Stimulated activated CD8-positive, alpha-beta memory T cell treated with anti-CD3 and anti-CD28 coated beads, Interleukin-2, amount 100 ng/mL, for 48 hours (primary cell): Measurements from ENCODE around the gene GNB5.
"Not testable (repeated sequence)": the region's sequence is repeated elsewhere in the genome, so short reads cannot be mapped to it uniquely, and the experiment has no call there.

Source experiments
- DNase-seq, 2 donors: peaks; one replicate each; pipeline ENCODE4 v3.0.0-alpha.2; 2020; ENCODE audit warnings: low read depth in 2 of 2

GNB5 gene

DNA sequence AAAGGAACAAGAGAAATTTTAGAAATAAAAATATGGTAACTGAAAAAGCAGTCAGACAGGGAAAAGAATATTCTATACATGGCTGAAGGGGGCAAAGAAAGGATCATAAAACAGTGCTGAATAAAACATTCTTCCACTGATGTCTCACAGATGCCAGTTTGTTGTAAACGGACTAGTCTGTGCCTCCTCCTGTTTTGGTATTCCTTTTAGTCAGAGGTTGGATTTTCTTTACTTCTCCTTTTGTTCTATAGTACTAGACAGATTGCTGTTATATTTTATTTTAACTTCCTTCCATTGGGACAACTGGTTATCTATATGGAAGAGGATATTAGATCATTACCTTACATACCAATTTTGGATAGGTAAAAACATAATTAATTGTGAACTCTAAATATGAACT, 16.0 kb upstream of the GNB5 start:
- no peak for DNase-seq

DNA sequence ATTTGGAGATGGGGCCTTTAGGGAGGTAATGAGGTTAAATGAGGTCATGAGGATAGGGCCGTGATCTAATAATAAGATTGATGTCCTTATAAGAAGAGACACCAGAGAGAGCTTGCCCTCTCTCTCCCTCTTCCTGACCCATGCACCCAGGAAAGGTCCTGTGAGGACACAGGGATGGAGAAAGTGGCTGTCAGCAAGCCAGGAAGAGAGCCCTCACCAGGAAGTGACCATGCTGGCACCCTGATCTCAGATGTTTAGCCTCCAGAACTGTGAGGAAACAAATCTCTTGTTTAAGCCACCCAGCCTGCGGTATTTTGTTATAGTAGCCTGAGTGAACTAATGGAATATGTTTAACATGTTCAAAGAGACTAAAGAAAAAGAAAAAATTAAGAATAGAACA, 15.3 kb upstream of the GNB5 start:
- DNase-seq, result no peak

DNA sequence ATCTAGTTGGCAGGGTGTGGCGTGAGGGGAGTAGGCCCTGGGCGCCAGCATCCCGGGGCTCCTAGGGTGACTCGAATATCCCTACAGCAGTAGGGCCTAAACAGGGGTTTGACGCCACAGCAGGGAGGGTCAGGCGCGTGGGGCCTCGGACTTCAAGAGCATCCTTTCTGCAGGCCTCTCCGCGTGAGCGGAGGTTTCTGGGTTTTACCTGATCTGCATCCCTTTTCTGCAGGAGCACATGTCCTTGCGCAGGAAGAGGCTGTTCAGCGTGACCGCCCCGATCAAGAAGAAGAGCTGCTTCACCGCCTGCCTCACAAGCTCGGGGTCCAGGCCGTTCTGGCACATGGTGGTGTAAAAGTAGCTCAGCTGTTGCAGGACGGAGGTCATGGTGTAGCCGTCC, 13.5 kb upstream of the GNB5 start:
- no peak for DNase-seq

DNA sequence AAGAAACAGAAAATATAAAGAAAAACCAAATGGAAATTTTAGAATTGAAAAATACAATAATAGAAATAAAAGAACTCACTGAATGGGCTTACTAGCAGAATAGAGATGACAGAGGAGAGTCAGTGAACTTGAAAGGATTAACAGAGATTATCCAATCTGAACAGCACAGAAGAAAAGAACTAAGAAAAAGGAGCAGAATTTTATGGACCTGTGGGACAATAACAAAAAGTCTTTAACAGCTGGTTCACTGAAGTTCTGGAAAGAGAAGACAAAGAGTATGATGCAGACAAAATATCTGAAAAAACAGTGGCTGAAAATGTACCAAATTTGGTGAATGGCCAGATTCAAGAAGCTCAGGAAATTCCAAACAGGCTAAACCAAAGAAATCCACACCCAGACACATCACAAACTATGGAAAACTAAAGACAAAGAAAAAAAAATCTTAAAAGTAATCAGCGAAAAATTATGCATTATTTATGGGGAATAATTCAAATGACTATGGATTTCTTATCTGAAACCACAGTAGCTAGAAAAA, 9.7 kb upstream of the GNB5 start:
- no peak for DNase-seq

DNA sequence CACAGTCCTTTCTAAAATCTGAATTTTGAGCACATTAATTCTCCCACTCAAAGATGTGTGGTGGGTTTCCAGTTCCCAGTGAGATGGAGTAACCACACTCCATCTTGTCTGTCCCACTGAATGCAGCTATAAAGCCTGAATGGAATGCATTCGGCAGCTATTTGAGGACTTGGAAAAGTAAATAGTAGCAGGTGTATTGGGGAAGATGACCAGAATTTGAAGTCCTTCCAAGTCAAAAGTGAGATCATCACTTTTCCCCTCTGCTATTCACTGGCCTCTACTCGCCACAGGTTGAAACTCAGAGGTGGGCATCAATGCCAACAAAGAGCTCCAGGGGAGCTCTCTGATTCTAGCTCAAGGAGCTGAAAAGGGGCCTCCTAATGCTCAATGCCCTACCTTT, 8.1 kb upstream of the GNB5 start:
- no peak for DNase-seq

DNA sequence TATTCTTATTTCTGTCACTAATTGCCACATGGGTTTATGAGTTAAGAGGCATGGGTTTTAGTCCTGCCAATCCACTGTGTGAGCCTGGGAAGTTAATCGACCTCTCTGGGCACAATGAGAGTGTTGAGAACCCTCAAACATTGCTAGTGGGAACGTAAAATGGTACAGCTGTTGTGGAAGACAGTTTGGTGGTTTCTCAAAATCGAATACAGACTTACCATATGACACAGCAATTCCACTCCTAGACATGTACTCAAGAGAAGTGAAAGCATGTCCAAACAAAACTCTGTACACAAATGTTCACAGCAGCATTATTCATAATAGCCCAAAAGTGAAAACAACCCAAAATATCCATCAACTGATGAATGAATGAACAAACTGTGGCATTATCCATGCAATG, 5.7 kb upstream of the GNB5 start:
- no peak for DNase-seq

DNA sequence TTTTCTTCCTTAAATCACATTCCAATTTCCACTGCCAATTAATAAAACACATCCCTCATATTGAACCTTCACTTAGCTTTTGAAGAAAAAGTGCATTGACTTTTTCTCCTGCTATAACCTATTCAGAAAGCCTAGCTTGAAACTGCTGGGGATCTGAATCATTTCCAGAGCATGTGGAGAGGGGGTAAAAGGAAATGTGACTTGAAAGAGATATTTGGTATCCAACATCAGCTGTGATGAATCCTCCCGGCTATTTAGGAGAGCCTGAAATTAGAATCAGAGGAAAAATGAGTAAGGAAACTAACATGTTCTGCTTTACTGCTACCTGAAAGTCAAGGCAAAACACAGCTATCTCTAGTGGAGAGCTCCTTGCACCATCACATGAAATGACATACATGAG, 2.6 kb upstream of the GNB5 start:
- DNase-seq, result no peak

DNA sequence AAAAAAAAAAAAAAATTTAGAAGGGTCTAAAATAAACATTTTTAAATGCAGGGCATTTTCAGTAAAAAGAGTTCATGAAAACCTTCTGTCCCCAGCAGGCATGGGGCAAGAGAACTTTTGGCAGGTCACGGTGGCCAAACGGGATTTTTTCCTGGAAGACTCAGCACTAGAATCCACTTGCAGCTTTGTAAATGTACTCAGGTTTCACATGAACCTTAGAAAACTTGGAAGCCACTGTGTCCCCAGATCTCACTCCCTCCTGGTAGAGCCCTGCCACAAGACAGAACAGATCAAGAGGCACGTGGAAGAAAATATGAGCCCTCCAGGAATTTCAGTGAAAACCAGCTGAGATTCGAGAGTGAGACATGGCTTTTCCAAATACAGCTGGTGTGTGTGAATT, 2.1 kb upstream of the GNB5 start:
- no peak for DNase-seq

DNA sequence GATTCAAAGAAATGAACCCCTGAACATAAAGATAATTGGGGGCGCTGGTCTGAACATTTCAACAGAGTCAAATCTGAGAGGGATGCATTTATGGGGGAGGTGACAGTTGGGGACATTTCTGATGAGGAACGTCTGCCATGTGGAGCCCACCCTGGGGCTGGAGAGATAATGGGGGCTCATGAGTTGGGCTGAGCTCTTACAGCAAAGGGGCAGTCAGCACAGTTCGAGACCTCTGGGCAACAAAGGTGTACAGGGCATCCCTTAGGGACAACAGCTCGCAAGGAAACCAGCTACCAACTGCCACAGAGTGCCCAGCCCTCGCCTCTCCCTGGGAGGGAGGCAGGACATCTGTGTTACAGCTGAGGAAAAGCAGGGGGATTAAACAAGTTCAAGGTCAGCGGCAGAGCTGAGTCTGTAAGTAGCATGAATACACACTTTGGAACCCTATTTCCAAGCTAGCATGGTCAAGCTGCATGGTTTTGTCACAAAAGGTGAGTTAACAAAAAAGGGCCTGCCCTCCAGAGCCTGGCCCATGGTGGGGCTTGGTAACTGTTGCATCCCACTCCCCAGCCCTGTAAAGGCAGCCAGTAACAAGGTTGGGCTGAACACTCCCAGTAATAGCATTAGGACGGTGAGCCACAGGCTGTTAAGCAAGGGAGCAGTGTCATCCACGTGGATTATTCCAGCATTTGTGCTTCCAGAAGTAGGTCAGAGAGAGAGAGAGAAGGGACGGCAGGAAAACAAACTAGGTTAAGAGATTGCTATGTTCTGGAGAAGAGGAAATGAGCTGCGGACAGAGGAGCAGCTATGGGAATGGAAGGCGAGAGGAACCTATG, 4.3 kb downstream of the GNB5 start:
- no peak for DNase-seq

DNA sequence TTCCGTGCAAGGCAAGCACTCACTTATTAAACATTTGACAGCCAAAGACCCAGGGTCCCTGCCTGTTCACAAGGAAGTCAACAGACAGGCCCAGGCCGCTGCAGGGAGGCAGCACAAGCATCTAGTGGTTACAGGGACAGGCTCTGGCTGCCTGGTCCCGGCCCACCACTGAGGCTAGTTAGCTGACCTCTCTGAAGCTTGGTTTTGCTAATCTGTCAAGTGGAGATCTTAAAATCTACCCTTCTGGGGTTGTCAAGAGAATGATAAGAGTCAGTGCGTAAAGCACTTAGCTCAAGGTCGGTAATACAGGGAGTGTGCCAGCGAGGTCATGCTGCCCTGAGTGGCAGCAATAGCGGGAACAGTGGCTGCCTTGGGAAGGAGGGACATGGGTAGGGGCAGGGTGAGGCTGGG, 6.0 kb downstream of the GNB5 start:
- no peak for DNase-seq

DNA sequence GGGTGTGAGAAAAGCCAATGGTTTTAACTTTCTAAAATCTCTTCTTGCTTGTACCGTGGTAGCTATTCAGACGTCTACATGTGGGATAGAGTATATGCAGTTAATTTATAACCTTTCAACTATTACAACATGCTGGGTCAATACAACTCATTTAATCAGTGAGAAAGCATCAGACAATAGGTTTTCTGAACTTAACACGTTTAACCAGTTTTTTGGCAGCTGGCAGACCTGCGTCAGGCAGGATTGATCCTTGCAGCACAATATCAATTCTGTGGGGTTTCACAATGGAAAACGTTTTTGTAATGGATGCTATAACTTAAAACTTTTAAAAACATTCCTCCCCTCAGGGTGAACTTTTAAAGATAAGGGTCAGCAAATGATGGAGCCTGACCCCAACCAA, 6.5 kb downstream of the GNB5 start:
- no peak for DNase-seq

DNA sequence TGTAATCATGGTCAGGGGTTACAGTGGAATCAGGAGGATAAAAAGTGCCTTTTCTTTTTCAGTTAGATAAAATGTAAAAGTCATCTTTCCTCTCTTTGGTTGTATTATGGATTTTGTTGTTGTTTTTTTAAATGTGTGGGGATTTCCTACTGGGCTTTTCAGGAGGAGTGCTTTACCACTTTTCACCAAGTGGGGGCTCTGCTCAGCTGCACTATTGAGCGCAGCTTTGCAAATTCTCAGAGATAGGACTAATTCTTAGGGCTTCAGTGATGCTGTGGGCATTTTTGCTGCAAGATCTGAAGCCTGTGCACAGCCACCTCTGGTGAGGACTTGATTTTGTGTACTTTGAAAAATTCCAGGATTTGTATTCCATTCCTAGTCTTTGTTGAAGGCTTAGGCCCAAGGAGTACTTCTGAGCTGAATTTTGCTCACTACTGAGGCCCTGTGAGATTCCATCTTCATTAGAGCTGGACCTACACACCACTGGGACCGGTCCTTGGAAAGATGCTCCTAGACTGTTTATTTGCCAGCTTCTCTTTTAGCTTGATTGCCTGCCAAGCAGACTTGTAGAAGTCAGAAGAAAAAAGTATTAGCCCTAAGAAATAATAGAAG, 7.5 kb downstream of the GNB5 start:
- no peak for DNase-seq

DNA sequence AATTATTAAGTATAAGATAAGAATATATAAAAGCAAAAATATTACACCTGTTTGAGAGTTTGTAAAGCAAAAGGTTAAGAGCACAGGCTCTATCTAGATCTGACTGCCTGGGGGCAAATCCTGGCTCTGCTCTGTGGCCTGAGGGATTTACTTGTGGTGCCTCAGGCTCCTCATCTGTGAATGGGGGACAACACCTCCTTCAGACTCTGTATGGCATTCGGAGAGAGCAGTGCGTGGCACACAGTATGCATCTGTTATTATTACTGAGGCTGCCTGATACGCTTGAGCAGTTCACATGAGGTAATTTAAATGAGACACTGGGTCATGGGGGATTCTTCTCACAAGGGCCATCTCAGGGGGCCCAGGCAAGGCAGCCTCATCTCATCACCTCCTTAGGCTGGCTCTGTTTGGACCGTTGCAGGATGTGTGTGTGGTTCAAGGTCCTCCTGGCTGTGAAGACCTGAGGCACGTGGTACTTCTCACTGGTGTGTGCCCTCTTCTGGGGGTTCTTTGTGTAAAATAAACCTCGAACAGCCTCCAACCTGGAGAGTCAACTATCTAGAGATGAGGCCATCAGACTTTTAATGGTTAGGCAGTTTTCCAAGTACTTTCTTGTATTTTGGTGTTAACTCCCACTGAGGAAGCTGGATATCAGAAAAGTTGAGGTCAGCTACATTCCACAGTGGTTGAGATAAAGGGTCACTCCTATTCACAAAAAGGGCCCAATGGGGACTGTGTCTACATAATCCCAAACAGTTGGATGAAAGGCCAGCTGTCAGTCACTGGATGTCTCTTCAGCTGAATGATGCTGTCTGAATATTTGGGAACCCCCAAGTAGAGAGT, 9.0 kb downstream of the GNB5 start:
- no peak for DNase-seq

DNA sequence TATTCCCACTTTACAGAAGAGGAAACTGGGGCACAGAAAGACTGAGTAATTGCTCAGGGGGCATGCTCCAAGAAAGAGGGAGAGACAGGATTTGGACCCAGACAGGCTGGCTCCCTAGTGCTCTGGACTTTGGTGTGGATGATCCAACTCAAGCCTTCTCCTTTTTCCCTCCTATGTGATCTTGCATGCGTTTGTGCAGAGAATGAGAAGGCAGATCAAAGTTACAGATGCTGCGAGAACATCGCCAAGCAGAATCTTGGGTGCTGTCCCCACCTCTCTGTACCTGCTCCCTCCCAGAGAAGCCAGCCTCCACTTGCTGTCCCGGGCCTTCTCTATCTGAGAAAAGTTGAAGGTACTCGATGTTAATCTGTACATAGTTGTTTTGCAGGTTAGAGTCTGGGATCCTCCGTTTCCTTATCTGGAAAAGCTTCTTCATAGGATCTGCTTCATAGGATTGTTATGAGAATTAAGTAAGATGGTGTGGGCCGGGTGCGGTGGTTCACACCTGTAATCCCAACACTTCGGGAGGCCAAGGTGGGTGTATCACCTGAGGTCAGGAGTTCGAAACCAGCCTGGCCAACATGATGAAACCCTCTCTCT, 10.2 kb downstream of the GNB5 start:
- no peak for DNase-seq

DNA sequence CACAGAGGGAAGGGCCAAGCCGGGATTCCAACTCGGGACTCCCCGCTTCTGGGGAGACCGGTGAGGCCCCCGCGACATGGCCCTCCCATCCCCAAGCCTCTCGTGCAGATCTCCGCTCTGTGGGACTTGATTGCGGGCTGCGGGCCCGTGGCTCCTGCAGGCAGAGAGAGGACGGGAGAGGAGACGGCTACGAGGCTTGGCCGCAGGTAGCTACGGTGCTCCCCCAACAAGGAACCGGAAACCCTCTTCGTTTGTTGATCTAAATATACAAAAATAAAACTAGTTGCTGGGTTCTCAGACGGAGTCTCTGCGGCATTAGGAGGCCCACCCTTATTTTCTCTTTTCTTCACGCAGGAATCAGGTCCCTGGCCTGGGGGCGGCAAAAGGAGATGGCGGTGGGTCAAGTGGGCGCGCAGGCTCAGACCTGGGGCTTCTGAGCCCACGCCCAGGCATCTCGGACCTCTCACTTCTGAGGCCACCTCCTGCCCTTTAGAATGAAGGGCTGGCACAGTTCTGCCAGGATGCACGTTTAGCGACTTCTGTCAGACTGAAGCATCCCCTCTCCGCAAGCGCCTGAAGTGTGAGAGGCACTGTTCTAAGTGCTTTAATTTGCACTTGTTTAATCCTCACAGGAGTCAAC, 10.9 kb downstream of the GNB5 start:
- DNase-seq, result peak in 1 of 2 donors; percentile 10

DNA sequence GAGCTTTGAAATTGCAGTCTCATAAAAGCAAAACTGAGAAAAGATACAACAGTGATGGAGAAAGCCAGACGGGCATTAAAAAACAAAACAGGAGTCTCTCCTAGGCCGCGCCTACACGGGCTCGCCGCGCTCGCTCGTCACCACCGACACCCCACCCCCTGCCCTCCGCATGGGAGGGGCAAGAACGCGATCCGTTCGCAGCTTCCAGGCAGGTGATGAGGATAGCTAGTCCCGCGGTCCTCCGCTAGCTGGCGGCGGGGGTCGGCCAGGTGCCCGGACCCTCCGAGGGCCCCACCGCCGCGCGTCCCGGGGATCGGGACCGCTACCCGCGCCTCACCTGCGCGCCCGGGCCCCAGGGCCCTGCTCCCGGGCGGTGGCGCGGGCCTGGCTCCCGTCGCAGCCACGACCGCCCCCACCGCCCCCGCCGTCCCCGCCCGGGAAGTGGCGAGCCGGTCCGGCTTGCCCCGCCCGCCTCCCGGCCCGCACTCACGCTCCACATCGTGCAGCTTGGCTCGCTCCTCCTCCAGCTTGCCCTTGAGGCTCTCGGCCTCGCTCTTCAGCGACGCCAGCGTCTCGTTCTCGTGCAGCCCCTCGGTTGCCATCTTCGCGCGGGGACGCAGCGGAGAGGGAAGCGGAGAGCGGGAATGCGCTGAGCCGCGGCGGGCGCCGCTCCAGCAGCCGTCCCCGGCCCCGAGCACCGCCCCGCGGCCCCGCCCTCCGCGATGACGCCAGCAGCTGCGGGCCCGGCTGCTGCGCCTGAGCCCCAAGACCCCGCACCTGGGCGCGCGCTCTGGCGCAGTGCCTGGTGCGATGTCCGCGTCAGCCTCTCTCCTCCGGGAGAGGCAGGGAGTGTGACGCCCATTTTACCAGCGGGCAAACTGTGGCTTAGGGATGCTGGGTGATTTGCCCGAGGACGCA, 11.7 kb downstream of the GNB5 start:
- peak; percentile 78 to 82 for DNase-seq

DNA sequence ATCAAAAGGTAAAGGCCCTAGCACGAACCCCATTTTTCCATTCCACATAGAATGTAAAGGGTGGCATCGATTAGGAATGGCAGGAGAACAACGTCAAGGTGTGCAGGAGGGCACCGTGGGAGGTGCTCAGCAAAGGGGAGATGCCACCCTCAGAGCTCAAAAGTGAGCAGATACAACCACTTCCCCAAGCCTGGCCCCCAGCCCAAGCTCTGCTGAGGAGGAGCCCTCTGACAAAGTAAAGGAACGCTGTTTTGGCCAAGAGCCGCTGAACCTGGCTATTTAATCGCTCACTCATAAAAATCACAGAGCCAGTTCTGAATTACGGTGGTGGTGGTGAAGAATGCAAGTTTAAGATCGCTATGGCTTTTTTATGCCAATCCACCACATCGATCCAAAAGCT, 12.4 kb downstream of the GNB5 start:
- no peak for DNase-seq

DNA sequence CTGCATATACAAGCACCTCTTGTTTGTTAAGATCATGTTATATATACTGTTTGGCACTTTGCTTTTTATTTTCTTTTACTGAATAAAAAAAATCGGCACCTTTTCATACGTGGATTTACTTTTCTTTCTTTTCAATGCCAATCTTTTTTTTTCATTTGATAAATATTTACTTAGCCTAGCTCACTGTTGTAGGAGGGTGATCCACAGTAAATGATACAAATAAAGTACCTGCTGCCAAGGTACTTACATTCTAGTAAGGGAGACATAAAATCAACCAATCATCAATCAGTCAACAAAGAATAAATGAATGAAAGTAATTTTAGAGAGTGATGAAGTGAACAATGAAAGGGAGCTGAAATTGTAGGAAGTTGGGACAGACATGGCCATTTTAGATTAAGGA, 18.3 kb downstream of the GNB5 start:
- no peak for DNase-seq

DNA sequence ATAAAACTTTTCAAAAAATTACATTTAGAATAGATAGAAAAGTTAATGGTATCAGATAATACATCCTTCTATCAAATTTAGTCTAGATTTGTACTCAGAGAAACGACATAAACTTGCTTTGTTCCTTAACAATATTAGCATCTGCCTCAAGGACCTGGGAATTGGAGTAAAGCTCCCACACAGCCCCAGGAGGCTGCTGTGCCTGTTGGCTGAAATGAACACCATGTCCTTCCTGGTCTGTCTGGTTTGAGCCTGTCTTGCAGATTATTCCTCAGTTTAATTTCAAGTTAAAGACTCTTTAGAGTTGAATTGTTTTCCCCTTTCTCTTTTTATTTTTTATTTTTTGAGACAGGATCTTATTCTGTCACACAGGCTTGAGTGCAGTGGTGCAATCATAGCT, 19.4 kb downstream of the GNB5 start:
- no peak for DNase-seq

DNA sequence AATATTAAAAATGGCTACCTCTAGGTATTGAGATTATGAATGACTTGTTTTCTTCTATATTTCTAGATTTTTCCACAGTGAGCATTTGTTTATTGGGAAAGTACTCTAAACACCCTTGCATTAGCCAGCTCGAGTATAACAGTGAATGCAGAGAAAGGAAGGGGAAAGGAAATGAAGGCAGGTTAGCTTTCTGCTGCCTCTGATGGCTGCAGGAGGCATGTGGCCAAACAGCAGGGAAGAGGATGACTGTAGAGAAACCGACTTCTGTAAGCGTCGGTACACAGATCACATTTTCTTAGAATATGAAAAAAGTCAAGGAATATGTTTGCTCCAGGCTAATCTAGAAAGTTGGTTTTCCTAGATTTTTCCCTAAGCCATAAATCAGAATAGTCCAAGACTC, 19.8 kb downstream of the GNB5 start:
- no peak for DNase-seq

DNA sequence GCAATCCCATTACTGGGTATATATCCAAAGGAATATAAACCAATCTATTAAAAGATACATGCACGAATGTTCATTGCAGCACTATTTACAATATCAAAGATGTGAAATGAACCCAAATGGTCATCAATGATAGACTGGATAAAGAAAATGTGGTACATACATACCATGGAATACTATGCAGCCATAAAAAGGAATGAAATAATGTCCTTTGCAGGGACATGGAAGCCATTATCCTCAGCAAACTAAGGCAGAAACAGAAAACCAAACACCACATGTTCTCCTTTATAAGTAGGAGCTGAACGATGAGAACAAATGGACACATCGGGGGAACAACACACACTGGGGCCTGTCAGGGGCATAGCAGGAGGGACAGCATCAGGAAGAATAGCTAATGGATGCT, 21.0 kb downstream of the GNB5 start:
- DNase-seq, result not testable (repeated sequence)
